HG02870 (cell line): ENCODE measurements around the gene CACNA1F.
A peak's percentile ranks its signal among the peaks of the same experiment; 100 is the strongest.
"Not testable (repeated sequence)": the region's sequence is repeated elsewhere in the genome, so short reads cannot be mapped to it uniquely, and the experiment has no call there.

Experiments
- ATAC-seq: cut with Tn5 transposase; IDR thresholded peaks from one replicate; pipeline ENCODE4 v1.9.1; 2021; ENCODE audit warnings: mild to moderate bottlenecking, moderate library complexity; ENCODE audit not compliant: unreplicated experiment

Gene CACNA1F

DNA sequence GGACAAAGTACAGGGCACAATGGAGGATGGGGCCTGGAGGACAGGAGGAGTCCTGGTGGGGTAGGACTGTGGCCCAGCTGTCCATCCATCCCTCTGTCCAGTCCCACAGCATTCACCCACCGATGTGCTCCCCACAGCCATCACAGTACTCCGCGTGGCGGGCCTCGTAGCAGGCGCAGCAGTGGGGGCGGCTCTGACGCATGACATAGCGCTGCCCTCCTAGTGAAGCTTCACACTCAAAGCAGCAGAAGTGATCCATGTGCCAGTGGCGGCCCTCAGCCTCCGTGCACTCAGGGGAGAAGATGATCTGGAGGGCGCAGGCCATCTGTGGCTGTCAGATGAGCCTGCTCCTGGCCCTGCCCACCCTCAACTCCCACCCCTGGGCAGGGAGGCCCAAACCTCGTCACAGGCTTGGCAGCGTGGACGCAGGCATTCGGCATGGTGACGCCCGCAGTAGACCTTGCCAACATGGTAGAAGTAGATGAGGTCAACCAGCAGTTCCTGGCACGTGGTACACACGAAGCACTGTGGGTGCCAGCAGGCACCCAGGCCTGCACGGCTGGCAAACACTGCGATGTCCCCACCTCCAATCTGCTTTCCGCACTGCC is 55.2 kb downstream of the CACNA1F start:
- no peak for ATAC-seq

DNA sequence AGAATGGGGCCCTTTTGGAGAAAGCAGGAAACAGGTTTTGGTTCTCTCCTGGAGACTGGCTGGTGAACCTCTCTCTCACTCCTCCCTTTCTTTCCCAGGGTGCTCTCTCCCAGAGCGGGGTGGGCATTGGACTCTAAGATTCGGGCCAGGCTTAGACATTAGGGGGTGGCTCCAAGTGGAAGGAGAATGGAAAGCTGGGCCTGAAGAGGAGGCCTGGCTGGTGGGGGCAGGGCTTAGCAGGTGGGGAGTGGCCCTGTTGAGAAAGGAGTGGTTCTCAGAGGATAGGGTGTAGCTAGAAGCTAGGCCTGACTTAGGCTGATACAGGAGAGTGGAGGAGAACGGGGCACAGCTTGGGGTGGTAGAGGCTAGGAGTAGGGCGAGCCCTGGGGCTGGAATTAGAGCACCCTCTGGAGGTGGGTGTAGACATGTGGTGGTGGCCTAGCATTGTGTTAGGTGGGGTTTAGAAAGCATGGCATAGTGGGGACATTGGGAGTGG is 55.8 kb downstream of the CACNA1F start:
- ATAC-seq, result no peak

DNA sequence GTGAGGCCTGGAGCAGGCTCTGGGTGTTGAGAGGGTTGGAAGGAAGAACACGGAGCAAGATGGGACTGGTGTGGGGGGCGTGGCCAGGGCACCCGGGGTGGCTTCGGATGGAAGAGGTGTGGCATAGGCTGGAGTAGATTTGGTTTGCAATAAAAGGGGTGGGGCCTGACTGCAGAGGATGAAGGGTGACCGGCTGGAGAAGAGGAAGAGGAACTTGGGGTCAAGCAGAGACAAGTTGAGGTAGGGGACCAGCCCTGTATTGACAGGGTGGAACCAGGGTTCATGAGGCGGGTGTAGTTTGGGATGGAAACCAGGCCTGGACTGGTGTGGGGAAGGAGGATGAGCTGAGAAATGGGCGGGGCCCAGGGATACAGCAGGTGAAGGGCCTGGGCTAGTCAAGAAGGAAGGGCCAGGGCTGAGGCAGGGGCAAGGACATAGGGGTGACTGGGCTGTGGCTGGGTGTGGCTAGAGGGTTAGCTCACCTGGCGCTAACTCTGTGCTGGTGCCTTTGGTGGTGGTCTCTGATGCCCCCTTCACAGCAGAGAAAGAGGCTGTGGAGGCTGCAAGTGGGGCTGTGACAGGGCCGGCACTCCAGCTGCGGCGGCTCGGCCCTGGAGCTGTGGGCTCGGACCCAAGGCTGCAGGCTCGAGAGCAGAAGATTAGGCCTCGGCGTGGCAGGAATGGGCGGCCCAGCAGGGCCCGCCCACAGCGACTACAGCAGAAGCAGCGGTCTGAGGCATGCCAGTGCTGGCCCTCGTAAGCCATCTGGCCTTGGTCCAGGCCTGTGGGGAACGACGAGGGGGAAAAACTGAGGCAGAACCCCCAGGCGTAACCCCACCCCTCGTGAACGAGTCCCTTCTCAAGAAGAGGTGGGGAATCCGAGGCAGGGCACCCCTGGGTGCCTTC is 56.5 kb downstream of the CACNA1F start:
- no peak for ATAC-seq

DNA sequence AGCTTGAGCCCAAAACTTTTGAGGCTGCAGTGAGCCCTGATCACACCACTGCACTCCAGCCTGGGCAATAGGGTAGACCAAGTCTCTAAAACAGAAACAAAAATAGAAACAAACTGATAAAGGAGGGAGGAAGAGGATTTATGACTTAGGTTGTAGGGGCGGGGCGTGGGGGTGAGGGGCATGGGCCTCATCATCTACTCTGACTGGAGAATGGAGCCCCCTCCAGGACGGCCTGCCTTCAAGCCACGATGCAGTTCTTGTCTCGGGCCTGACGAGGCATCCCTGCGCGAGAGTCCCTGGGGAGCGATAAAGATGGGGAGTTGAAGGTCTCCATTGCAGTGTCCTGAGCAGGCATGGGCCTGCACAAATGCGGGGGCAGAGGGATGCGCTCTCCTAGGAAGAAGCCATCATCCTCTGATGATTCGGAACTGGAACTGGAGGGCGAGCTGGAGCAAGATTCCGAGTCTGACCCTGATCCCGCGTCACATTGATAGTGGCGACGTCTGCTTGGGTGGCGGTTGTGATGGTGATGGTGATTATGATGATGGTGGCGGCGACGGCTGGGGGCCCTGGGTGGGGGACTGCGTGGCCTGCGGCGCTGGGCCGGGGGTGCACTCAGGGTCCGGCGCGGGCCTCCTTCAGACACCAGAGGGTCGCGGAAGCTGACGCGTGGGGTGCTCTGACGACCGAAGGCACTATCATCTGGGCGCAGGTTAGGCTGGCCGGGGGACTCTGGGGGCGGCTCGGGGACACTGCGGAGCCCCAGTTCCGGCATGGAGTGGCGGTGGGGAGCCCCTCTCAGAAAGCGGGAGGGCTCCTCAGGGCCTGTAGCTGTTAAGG is 57.5 kb downstream of the CACNA1F start:
- ATAC-seq, result no peak

DNA sequence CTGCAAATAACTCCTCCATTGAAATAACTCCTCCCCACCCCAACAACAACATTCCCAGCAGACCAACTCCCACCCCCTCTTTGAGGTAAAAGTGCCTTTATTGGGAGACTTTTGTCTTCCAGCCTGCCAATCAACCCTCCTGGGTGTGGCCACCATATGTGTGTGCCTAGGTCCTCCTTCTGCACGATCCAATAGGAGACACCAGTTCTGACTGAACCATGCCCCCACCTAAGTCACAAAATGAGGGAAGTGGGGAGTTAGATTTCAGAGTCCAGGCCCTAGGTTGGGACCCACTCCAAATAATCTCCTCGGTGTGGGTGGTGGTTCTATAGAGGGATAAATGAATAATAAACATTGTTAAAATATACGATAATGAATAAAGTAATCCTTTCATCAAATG is 58.4 kb downstream of the CACNA1F start:
- ATAC-seq, result no peak

DNA sequence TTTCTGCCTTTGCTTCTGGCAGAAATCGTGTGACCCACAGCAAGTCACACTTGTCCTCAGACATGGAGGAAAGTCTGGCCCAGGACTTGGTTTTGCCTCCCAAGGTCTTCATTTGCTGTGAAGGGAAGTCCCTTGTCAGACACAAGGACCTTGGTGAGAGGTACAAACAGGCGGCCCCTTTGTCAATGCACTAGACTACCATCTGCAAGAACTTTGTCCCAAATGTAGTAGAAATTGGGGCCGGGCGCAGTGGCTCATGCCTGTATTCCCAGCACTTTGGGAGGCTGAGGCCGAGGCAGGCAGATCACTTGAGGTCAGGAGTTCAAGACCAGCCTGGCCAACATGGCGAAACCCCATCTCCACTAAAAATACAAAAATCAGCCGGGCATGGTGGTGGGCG is 59.6 kb downstream of the CACNA1F start:
- not testable (repeated sequence) for ATAC-seq

DNA sequence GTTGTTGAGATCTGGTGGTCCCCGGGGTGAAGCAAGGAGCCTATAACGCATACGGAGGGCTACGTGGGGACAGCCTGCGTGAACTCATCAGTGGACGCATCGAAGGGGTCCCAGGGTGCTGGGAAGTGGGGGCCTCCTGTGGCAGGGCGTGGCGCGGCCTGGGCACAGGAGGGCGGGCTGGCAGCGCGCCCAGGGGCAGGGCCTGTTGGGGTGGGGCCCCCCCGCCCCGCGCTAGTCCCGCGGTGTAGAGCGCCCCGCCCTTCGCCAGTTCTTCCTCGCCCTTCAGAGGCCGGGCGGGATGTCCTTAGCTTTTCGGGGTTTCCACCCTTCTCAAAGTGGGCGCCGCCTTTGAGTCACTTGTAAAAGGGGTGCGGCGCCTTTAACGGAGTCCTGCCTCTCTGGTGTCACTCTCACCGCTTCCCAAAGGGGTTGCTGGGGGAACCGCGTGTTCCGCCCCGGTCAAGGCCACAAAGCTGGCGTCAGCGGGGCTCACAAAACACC is 60.8 kb downstream of the CACNA1F start:
- peak; percentile 52 for ATAC-seq

DNA sequence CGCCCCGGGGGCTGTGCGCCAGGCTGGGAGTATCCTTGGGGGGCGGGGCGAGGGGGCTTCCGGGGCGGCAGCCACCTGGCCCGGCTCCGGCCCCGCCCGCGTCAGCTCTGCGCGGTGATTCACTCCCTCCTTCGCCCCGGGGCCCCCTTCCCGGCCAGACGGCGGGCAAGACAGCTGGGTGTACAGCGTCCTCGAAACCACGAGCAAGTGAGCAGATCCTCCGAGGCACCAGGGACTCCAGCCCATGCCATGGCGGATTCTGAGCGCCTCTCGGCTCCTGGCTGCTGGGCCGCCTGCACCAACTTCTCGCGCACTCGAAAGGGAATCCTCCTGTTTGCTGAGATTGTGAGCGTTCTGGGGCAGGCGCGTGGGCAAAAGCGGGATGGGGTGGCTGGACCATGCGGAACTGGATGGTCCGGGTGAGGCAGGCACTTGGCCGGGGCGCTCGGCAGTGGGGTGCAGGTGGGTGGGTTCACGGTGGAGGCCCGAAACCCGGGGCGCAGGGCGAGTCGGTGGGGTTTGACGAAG is 61.3 kb downstream of the CACNA1F start, which contains the start of gene PLP2:
Gene PLP2, plus strand, starts transcription at position 147 of the 528 bp plus-strand sequence. Its CDS starts 103 bp downstream, at position 250.
- no peak for ATAC-seq

DNA sequence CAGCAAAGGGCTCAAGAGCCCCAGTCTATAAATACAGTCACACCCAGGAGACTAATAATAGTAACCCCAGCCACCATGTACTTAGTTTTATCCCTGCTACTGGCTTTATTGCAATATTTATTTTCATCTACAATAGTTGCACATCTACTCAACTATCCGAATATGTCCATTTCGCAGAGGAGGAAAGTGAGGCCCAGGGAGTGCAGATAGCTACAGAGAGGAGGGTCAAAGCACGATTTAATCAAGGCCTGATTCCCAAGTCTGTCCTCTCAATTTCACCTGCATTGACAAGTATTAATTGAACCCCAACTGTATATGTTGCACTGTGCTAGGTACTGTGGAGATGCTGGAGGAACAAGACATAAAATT is 65.4 kb downstream of the CACNA1F start:
- ATAC-seq, result no peak

DNA sequence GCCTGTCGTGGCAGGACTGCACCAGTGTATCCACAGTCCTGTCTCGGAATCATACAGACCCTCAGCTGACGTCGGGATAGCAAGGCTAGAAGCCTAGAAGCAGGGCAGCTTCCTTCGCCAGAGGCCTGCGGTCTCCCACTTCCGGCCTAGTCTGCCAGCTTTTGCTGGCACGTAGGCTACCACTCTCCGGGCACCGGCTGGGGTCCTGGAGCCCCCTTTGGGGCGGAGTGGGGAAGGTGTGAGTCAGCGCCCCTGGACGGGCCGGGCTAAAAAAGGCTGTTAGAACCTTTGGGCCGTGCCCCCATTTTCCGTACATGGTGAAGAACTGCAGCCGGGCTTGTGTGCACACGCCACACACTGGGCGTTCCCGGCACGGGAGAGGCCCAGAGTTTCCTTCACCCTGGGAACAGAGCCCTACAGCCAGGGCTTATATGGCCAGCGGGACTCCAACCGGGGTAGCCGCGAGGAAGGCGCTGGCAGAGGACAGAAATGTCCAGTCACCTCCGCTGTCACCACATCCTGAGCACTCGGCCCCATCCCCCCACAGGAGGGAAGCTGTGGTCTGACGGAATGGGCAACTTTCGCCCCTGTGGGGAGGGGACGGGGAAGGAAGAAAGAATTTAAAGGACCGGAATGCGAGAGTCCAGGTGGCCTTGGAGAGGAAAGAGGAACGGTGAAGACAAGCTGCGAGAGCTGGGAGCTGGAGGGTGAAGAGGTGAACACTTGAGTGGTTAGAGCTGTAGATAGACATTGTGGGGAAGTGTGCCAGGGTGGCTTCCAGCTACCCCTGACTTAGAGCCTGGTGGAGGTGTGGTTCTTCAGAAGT is 66.0 kb downstream of the CACNA1F start:
- no peak for ATAC-seq

DNA sequence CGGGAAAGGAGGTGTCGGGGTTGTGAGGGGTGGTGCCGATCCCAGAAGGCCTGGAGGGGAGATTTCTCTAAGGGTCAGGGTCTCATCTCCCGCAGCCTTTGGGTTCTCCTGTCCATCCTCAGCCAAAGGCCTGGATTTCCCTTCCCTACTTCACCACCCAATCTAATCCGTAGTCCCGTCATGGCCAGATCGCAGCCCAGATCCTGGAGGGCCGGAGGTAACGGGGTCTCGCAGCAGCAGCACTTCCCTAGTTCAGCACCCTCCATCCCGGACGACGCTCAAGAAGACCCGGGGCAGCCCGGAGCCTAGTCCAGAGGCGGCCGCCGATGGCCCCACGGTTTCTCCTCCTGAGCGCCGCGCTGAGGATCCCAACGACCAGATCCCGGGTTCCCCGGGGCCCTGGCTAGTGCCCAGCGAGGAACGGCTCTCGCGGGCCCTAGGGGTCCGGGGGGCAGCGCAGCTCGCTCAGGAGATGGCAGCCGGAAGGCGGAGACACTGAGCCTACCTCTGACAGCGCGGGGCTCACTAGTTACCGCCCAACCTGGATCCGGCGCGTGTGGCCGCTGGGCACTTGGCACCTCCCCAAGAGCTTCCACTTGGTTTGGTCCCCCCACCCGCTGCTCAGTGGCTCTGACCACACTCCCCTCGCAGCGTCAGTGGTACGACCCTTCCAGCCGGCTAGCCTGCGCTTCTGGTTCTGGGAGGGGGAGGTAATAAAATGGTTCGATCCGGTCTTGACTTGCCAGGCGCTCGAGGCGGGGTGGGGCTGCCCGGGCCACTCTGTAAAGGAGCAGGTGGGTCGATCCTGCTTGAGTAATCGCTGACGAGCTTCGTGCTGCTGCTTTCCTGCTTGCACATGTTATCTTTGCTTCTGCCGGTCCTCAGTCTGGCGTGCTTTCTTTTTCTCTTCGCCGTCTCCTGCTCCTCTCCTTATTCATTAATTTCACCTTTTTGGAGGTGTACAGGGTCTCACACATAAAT is 66.9 kb downstream of the CACNA1F start:
- no peak for ATAC-seq

DNA sequence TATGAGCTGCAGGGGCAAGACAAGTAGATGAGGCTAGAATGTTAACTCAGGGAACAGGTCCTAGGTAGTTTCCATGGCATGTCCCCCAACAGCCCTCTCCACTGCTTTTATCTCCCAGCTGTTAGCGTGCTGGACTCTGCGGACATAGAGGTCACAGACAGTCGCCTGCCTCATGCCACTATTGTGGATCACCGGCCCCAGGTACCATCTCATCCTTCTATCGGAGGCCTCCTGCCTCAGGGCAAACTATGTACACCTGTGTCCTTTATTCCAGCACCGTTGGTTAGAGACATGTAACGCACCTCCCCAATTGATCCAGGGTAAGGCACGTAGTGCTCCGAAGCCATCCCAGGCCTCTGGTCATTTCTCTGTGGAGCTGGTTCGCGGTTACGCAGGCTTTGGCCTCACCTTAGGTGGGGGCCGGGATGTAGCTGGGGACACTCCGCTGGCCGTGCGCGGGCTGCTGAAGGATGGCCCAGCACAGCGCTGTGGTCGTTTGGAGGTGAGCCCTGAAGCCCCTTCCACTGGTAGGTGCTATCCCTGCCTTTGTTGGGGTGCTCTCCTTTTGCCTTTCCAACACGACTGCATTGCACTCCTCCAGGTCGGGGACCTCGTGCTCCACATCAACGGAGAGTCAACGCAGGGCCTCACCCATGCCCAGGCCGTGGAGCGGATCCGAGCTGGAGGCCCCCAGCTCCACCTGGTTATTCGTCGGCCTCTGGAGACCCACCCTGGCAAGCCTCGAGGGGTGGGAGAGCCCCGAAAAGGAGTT is 68.4 kb downstream of the CACNA1F start:
- no peak for ATAC-seq

DNA sequence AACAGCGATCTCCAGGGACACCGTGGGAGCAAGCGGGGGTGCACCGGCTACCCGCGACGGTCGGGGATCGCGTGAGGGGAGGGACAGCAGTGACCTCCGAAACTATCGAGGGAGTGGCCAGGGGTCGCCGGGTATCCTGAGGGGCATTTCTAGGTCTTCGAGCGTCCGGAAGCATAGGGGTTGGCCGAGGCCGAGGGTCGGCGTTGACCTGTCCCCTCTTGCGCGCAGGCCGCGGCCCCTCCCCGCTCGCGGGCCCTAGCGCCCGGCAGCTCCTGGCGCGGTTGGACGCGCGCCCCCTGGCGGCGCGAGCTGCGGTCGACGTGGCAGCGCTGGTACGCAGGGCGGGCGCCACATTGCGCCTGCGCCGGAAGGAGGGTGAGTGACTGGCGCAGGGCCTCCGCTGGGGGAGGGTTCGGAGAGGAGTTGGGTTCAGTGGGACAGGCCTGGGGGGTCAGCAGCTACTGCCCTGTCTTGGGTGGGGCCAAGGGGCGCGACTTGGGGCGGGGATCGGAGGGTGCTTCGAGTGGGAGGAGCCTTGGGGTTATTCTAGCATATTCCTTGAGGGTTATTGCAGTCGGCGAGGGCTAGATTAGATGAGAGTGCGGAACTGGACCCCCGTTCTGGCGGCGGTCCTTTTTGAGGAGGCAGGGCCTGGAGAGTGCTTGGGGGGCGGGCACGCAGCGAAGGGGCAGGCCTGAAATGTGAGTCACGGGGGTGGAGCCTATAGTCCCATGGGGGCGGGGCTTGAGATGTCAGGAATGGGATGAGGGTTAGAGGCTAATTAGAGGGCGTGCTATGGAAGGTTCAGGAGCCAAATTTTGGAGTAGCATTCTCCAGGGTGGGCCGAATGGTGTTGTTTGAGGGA is 69.4 kb downstream of the CACNA1F start:
- ATAC-seq, result peak; percentile 63

DNA sequence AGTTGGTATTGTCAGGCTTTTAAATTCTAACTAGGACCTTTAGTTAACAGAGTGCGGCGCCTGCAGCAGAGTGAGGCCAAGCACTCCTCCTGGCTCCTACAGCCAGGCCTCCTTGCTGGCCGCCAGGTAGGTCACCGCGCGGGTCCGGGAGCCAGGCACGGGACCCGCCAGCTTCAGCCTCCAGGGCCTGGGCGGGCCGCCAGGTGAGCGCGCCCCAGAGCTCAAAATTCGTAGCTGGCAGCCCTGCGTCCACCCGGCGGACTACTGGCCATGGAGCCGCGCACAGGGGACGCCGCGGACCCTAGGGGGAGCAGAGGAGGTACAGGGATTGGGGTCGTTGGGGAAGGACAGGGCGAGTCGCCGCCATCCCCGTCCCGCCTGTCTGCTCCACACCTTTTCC is 70.5 kb downstream of the CACNA1F start, which contains the start of gene MAGIX:
Gene MAGIX, plus strand, starts transcription at position 139 of the 400 bp plus-strand sequence. Its CDS starts 132 bp downstream, at position 271.
- ATAC-seq, result no peak

DNA sequence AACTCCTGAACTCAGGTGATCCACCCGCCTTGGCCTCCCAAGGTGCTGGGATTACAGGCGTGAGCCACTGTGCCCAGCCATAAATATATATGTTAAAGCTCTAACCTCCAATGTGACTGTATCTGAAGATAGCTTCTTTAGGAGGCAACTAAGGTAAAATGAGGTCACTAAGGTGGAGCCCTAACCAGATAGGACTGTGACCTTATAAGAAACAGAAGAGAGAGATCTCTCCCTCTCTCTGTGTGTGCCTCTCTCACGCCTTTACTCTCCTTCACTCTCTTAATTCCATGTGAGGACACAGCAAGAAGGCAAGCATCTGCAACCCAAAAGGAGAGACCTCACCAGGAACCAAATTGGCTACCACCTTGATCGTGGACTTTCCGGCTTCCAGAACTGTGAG is 71.5 kb downstream of the CACNA1F start:
- no peak for ATAC-seq

DNA sequence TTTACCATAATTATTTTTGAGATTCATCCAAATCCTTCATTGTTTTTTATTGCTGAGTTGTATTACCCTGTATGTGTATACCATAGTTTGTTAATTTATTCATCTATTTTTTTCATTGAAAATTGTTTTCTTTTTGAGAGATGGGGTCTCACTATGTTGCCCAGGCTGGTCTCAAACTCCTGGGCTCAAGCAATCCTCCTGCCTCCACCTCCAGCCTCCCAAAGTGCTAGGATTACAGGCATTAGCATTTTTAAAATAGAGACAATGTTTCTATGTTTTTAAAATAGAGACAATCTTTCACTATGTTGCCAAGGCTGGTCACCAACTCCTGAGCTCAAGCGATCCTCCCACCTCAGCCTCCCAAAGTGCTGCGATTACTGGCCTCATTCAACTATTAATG is 72.2 kb downstream of the CACNA1F start:
- no peak for ATAC-seq

DNA sequence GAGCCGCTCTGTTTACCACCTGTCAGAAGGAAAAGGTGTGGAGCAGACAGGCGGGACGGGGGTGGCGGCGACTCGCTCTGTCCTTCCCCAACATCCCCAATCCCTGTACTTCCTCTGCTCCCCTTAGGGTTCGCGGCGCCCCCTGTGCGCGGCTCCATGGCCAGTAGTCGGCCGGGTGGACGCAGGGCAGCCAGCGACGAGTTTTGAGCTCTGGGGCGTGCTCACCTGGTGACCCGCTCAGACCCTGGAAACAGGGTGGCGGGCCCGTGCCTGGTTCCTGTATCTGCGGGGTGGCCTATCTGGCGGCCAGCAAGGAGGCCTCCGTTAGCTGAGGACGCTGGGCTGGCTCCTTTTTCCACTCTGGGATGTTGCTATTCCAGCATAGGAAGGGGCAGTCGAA is 75.9 kb downstream of the CACNA1F start:
- no peak for ATAC-seq
